Gastroesophageal sphincter (tissue), 4 donors: ENCODE data around the gene SPART. TPM values are rescaled to one million over a fixed set of nuclear protein-coding genes. Genes with fewer than 3 reads are reported as not detected.
"Not testable (repeated sequence)": the region's sequence is repeated elsewhere in the genome, so short reads cannot be mapped to it uniquely, and the experiment has no call there.

Experiments
- ATAC-seq: fragments of 150-250 bp; one replicate; pipeline ENCODE4 v1.9.1; 2016; ENCODE audit warnings: mild to moderate bottlenecking, moderate library complexity
- H3K27ac ChIP-seq, 4 donors: fragments of 200-600 bp; sonication (generic) in 3 of 4; 1 replicate in 3 of 4; 2 replicates in 1 of 4; pipeline ENCODE4 v1.5.1; 2016 to 2019
- H3K27me3 ChIP-seq: fragments of 200-600 bp; sonication (generic); one replicate; pipeline ENCODE4 v1.5.1; 2019
- H3K36me3 ChIP-seq, 2 donors: fragments of 200-600 bp; sonication (generic); one replicate each; pipeline ENCODE4 v1.5.1; 2019; ENCODE audit warnings: control low read depth in 1 of 2
- H3K4me1 ChIP-seq, 3 donors: fragments of 200-600 bp; sonication (generic); 1 replicate in 2 of 3; 2 replicates in 1 of 3; pipeline ENCODE4 v1.5.1; 2016 to 2019; ENCODE audit warnings: control low read depth in 2 of 3
- H3K4me3 ChIP-seq, 2 donors: fragments of 200-600 bp; sonication (generic); one replicate each; pipeline ENCODE4 v1.5.1; 2019; ENCODE audit warnings: mild to moderate bottlenecking in 1 of 2, moderate library complexity in 1 of 2
- H3K9me3 ChIP-seq, 3 donors: fragments of 200-600 bp; sonication (generic); one replicate each; pipeline ENCODE4 v1.5.1; 2017 to 2019; ENCODE audit warnings: control low read depth in 2 of 3
- EP300 ChIP-seq: sonication (generic); formaldehyde crosslinking; IDR thresholded peaks from one replicate; pipeline ENCODE4 v1.6.1; 2017; ENCODE audit warnings: antibody characterized with exemption, mild to moderate bottlenecking
- POLR2A ChIP-seq, 2 donors: fragments of 450-650 bp; IDR thresholded peaks; one replicate each; pipeline ENCODE4 v1.6.1; 2017; ENCODE audit warnings: antibody characterized with exemption in 2 of 2, mild to moderate bottlenecking in 2 of 2, moderate library complexity in 1 of 2
- POLR2AphosphoS5 ChIP-seq: sonication (generic); formaldehyde crosslinking; IDR thresholded peaks from one replicate; pipeline ENCODE4 v1.6.1; 2017; ENCODE audit warnings: antibody characterized with exemption
- WGBS, 2 donors: methylation state at CpG; one replicate each; pipeline ENCODE4 v1.1.5; 2018; ENCODE audit warnings: low coverage in 1 of 2; 5-methylcytosine and 5-hydroxymethylcytosine counted together
- total RNA-seq, 4 donors: library from RNA; depleted of rRNA; stranded (reverse); fragments of >200 nt; gene quantifications; one replicate each; pipeline ENCODE4 v1.1.0, GENCODE V29; 2016
- TF ChIP-seq, protein P1 (sequence below), 4 experiments: fragments of 200-600 bp in 2 of 4; fragments of 450-650 bp in 2 of 4; sonication (generic) in 1 of 4; IDR thresholded peaks; one replicate each; pipeline ENCODE4 v1.5.1; 2017 to 2019; ENCODE audit warnings: antibody characterized with exemption in 4 of 4, mild to moderate bottlenecking in 2 of 4, moderate library complexity in 2 of 4

Gene SPART
- total RNA-seq, 4 donors from 2014 or later, result 113 to 173 (median 128) TPM

DNA sequence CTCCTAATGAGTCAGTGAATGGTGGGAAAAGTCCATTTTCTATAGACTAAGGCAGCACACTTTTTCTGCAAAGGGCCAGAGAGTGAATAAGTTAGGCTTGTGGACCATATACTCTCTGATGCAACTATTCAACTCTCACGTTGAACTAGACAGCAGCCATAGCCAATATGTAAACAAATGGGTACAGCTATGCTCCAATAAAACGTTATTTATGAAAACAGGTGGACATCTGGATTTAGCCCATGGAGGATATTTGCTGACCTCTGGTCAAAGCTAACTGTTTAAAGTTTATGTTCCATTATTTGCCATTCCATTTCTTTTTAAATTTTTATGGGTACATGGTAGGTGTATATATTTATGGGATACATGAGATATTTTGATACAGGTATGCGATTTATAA, 43.9 kb downstream of the SPART start:
- H3K4me3 ChIP-seq, result no peak overlapping the region
- H3K4me1 ChIP-seq, result peaks cover 0 to 11% (median 3%) of the 10 kb centered on the region in 3 donors
- 54 to 57% methylated on average over 3 of the region's 3 CpGs for WGBS, 2 donors
- H3K36me3 ChIP-seq, result peaks cover 0 to 35% of the 10 kb centered on the region in 2 donors
- H3K27me3 ChIP-seq, result no peaks in the 10 kb centered on the region
- TF ChIP-seq EP300 (no peak), POLR2AphosphoS5 (no peak), POLR2A (IDR thresholded peaks at IDR 0.05) (no peak)
- TF ChIP-seq, protein P1, sequence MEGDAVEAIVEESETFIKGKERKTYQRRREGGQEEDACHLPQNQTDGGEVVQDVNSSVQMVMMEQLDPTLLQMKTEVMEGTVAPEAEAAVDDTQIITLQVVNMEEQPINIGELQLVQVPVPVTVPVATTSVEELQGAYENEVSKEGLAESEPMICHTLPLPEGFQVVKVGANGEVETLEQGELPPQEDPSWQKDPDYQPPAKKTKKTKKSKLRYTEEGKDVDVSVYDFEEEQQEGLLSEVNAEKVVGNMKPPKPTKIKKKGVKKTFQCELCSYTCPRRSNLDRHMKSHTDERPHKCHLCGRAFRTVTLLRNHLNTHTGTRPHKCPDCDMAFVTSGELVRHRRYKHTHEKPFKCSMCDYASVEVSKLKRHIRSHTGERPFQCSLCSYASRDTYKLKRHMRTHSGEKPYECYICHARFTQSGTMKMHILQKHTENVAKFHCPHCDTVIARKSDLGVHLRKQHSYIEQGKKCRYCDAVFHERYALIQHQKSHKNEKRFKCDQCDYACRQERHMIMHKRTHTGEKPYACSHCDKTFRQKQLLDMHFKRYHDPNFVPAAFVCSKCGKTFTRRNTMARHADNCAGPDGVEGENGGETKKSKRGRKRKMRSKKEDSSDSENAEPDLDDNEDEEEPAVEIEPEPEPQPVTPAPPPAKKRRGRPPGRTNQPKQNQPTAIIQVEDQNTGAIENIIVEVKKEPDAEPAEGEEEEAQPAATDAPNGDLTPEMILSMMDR (IDR thresholded peaks at IDR 0.05), result no peak
- H3K9me3 ChIP-seq, result no peaks in the 10 kb centered on the region
- no peak overlapping the region for H3K27ac ChIP-seq
- no peak for ATAC-seq

GRCh38 chr13:36299469-36299868, 46.7 kb downstream of the SPART start:
- H3K4me3 ChIP-seq, H3K9me3 ChIP-seq, ATAC-seq, H3K27ac ChIP-seq, H3K27me3 ChIP-seq: not testable (repeated sequence)
- 63 to 73% methylated on average over 1 of the region's 3 CpGs for WGBS, 2 donors
- Histone ChIP-seq H3K4me1 (peaks cover 0 to 18% (median 3%) of the 10 kb centered on the region in 3 donors), H3K36me3 (peaks cover 0 to 22% of the 10 kb centered on the region in 2 donors)

DNA sequence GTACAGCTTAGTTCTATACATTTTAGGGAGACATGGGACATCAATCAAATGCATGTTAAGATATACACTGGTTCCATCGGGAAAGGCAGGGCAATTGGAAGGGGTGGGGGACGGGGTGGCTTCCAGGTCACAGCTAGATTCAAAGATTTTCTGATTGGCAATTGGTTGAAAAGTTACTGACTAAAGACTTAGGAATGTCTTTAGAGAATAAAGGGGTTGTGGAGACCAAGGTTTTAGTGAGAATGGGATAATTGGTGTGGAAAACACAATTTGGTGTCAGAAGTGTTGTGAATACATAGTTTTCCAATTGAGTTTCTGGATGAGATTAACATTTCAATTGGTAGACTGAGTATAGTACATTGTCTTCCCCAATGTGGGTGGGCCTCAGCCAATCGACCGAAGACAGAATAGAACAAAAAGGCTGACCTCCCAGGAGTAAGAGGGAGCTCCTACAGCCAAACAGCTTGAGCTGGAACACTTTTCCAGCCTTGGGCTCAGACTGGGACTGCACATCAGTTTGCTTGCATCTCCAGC, 47.6 kb downstream of the SPART start:
- no peaks in the 10 kb centered on the region for H3K9me3 ChIP-seq
- 28 to 36% methylated on average over 2 to 4 of the region's 4 CpGs for WGBS, 2 donors
- TF ChIP-seq POLR2A (IDR thresholded peaks at IDR 0.05) (no peak), POLR2AphosphoS5 (no peak), EP300 (no peak)
- TF ChIP-seq, protein P1 (IDR thresholded peaks at IDR 0.05), result no peak
- peak overlapping the region in 1 of 2 donors; percentile 62 for H3K4me3 ChIP-seq
- H3K4me1 ChIP-seq, result peaks cover 0 to 18% (median 3%) of the 10 kb centered on the region in 3 donors
- peaks cover 0 to 13% of the 10 kb centered on the region in 2 donors for H3K36me3 ChIP-seq
- H3K27ac ChIP-seq, result peak overlapping the region in 3 of 4 donors; percentile 79 to 85 (median 84)
- no peak for ATAC-seq
- no peaks in the 10 kb centered on the region for H3K27me3 ChIP-seq

DNA sequence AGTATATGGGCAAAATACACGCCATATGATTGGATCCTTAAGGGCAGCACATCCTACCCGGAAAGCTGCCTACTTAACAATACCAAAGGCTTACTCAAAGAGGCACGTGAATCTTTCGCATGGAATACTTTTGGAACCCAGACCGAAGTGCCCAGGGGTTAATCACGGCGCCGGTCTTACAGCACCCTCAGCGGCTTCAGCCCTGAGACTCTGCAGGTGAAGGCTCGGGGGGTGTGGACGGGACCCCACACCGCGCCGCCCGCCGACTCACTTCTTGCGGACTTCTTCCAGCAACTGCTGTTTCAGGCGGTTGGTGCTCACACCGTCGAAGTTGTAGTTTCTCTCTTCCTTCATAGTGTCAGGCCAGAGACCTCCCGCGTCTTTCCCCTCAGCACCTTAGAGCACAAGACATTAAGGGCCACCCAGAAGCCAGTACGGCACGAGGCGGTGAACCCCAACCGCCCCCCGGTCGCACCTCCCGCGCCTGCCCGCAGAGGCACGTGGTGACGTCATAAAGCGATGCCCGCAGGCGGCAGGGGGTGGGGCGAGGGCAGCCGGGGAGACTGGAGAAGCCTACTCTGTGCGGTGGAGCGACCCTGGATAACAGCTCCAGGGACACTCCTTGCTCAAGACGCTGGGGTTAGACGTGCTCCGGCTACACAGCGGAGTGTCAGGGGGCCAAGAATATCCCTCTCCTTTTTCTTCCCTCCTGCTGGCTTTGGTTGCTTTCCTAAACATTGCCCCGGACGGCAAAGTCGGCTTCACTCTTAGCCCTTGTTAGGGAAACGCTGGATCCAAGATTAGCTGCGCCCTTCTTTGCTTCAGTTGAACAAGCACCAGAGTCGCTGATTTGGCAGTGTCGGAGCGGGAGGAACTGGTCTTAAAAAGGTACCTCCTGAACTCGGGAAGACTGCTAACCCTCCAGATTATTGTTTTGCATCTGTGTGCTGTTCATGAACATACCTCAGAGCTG, 48.5 kb downstream of the SPART start, which contains the start of gene CCDC169:
Gene CCDC169 (minus strand): TSS at position 449 of the 973 bp plus-strand sequence. CDS start 95 bp downstream, at position 354.
- no peaks in the 10 kb centered on the region for H3K27me3 ChIP-seq
- peaks cover 0 to 18% (median 3%) of the 10 kb centered on the region in 3 donors for H3K4me1 ChIP-seq
- no peaks in the 10 kb centered on the region for H3K9me3 ChIP-seq
- WGBS, 2 donors, result 1% methylated on average over 6 to 9 of the region's 53 CpGs
- H3K4me3 ChIP-seq, result peak within 1 kb of the TSS; percentile 53 to 62
- peak; percentile 89 for ATAC-seq
- H3K36me3 ChIP-seq, result peaks cover 0 to 11% of the 10 kb centered on the region in 2 donors
- TF ChIP-seq POLR2A (IDR thresholded peaks at IDR 0.05), result no peak
- TF ChIP-seq POLR2AphosphoS5, result peak; percentile 49
- TF ChIP-seq EP300, result no peak
- TF ChIP-seq, protein P1 (IDR thresholded peaks at IDR 0.05), result peak in 1 of 4 experiments; percentile 2
- peak within 1 kb of the TSS in 3 of 4 donors; percentile 79 to 85 (median 84) for H3K27ac ChIP-seq

DNA sequence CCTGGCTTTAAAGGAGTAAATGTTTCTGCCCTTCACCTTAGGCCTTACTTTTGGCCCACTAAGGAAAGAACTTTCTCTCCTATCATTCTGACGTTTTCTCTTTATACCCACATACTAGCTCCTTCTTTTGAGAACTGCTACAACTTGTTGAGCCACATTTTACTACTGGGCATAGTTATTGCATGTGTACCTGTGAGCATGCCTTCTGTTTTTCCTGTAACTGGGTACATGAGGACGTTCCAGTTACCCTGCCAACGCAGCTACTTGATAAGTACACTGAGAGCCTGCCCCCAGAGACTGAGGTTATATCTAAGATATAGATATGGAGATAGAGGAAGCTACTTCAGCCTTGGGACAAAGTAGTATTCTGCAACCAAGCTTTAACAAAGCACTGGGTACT, 52.1 kb downstream of the SPART start:
- no peaks in the 10 kb centered on the region for H3K27me3 ChIP-seq
- WGBS, 2 donors, result 76 to 83% methylated on average over 1 to 2 of the region's 3 CpGs
- no peak for ATAC-seq

More for the DNA sequence above, 52.1 kb downstream of the SPART start:
- Histone ChIP-seq H3K9me3 (no peaks in the 10 kb centered on the region), H3K4me1 (peaks cover 0 to 18% (median 3%) of the 10 kb centered on the region in 3 donors), H3K4me3 (no peak overlapping the region), H3K27ac (no peak overlapping the region), H3K36me3 (no peaks in the 10 kb centered on the region)
- TF ChIP-seq EP300 (no peak), POLR2AphosphoS5 (no peak), POLR2A (IDR thresholded peaks at IDR 0.05) (no peak)
- TF ChIP-seq, protein P1 (IDR thresholded peaks at IDR 0.05), result no peak
